Ishikawa (cell line): ENCODE results near the gene SETX.

Experiments used
- CEBPB ChIP-seq: IDR thresholded peaks from 2 replicates; pipeline ENCODE4 v1.6.1; 2012
- CREB1 ChIP-seq: IDR thresholded peaks from 2 replicates; pipeline ENCODE4 v1.6.1; 2012; ENCODE audit warnings: low read depth
- EGR1 ChIP-seq: IDR thresholded peaks from 2 replicates; pipeline ENCODE4 v1.6.1; 2012
- EP300 ChIP-seq: IDR thresholded peaks from 2 replicates; pipeline ENCODE4 v1.6.1; 2012; ENCODE audit warnings: borderline replicate concordance
- FOXM1 ChIP-seq: IDR thresholded peaks from 2 replicates; pipeline ENCODE4 v1.6.1; 2012; ENCODE audit warnings: low read depth, borderline replicate concordance
- NFIC ChIP-seq: IDR thresholded peaks from 2 replicates; pipeline ENCODE4 v1.6.1; 2012
- RAD21 ChIP-seq: IDR thresholded peaks from 2 replicates; pipeline ENCODE4 v1.6.1; 2012; ENCODE audit warnings: low read depth
- TAF1 ChIP-seq: IDR thresholded peaks from 2 replicates; pipeline ENCODE4 v1.6.1; 2012; ENCODE audit warnings: low read depth, mild to moderate bottlenecking
- TCF12 ChIP-seq: IDR thresholded peaks from 2 replicates; pipeline ENCODE4 v1.6.1; 2012; ENCODE audit warnings: low read depth
- TEAD4 ChIP-seq: IDR thresholded peaks from 2 replicates; pipeline ENCODE4 v1.6.1; 2012
- YY1 ChIP-seq: IDR thresholded peaks from 2 replicates; pipeline ENCODE4 v1.6.1; 2012; ENCODE audit warnings: low read depth
- ZBTB7A ChIP-seq: IDR thresholded peaks from 2 replicates; pipeline ENCODE4 v1.6.1; 2012; ENCODE audit warnings: low read depth
- TF ChIP-seq, protein P1 (sequence below): IDR thresholded peaks from 2 replicates; pipeline ENCODE4 v1.6.1; 2012; ENCODE audit warnings: low read depth, mild to moderate bottlenecking
- TF ChIP-seq, protein P2 (sequence below): IDR thresholded peaks from 2 replicates; pipeline ENCODE4 v1.6.1; 2012
- TF ChIP-seq, protein P3 (sequence below): IDR thresholded peaks from 2 replicates; pipeline ENCODE4 v1.6.1; 2012

Gene SETX

DNA sequence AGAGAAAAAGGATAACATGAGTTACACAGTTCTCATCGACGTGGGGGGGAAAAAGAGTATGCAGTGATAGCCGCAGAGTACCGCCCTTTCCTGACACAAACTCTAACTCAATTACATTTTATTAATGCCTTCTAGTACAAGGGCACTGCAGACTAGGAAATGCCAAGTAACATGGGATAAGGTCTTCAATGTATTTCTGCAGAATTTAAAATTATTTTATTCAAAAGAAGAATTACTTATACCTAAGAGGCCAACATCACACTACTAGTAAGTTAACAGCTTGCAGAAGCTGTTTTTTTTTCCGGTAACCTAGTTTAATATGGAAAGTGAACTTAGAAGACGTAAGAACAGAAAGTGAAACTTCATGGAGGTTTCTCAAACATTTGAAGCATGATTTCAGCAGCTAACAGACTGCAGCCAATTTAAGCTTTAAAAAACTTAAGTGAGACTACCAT lies 3.9 kb downstream of the SETX start:
- TF ChIP-seq TEAD4 = no peak
- TF ChIP-seq CREB1 = no peak
- TF ChIP-seq FOXM1 = no peak
- TF ChIP-seq, protein P1, sequence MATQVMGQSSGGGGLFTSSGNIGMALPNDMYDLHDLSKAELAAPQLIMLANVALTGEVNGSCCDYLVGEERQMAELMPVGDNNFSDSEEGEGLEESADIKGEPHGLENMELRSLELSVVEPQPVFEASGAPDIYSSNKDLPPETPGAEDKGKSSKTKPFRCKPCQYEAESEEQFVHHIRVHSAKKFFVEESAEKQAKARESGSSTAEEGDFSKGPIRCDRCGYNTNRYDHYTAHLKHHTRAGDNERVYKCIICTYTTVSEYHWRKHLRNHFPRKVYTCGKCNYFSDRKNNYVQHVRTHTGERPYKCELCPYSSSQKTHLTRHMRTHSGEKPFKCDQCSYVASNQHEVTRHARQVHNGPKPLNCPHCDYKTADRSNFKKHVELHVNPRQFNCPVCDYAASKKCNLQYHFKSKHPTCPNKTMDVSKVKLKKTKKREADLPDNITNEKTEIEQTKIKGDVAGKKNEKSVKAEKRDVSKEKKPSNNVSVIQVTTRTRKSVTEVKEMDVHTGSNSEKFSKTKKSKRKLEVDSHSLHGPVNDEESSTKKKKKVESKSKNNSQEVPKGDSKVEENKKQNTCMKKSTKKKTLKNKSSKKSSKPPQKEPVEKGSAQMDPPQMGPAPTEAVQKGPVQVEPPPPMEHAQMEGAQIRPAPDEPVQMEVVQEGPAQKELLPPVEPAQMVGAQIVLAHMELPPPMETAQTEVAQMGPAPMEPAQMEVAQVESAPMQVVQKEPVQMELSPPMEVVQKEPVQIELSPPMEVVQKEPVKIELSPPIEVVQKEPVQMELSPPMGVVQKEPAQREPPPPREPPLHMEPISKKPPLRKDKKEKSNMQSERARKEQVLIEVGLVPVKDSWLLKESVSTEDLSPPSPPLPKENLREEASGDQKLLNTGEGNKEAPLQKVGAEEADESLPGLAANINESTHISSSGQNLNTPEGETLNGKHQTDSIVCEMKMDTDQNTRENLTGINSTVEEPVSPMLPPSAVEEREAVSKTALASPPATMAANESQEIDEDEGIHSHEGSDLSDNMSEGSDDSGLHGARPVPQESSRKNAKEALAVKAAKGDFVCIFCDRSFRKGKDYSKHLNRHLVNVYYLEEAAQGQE = no peak
- TF ChIP-seq EP300 = no peak
- TF ChIP-seq, protein P2, sequence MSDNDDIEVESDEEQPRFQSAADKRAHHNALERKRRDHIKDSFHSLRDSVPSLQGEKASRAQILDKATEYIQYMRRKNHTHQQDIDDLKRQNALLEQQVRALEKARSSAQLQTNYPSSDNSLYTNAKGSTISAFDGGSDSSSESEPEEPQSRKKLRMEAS = no peak

DNA sequence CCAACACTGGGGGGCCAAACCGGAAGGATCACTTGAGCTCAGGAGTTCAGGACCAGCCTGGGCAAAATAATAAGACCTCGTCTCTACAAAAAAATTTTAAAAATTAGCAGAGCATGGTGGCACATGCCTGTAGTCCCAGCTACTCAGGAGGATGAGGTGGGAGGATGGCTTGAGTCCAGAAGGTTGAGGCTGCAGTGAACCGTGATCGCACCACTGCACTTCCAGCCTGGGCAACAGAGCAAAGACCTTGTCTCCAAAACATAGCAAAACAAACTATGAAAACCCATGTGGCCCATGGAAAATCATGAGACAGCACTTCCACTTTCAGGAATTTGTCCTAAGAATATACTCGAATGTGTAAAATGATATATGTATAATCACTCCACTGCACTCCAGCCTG lies 6.1 kb downstream of the SETX start:
- TF ChIP-seq ZBTB7A = no peak
- no peak for TF ChIP-seq TAF1
- TF ChIP-seq CEBPB = no peak
- TF ChIP-seq NFIC = no peak
- no peak for TF ChIP-seq YY1
- TF ChIP-seq FOXM1 = no peak
- TF ChIP-seq EP300 = no peak
- TF ChIP-seq, protein P2 = no peak
- TF ChIP-seq, protein P3, sequence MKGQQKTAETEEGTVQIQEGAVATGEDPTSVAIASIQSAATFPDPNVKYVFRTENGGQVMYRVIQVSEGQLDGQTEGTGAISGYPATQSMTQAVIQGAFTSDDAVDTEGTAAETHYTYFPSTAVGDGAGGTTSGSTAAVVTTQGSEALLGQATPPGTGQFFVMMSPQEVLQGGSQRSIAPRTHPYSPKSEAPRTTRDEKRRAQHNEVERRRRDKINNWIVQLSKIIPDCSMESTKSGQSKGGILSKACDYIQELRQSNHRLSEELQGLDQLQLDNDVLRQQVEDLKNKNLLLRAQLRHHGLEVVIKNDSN = no peak
- no peak for TF ChIP-seq TEAD4
- TF ChIP-seq, protein P1 = no peak
- no peak for TF ChIP-seq EGR1
- no peak for TF ChIP-seq RAD21
- no peak for TF ChIP-seq CREB1
- no peak for TF ChIP-seq TCF12

DNA sequence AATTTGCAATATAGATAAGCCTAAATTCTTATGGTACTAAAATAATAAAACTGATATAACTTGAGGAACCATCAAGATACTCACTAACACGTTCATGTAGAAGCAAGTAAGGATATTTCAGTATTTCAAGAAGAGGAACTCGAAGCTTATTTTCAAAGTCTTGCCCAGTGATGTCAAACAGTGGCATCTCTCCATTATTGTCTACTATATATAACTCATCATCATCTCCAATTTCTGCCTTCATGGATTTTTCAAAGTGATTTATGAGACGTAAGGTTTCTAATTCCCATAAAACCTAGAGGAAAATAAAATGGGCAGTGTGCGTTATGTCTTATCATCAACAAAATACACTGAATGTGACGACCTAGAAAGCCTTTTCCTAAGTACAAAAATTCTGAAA lies 8.6 kb downstream of the SETX start:
- TF ChIP-seq TCF12 (no peak), TAF1 (no peak), CREB1 (no peak), NFIC (no peak), ZBTB7A (no peak), TEAD4 (no peak)
- TF ChIP-seq, protein P1 = no peak
- TF ChIP-seq, protein P2 = no peak

DNA sequence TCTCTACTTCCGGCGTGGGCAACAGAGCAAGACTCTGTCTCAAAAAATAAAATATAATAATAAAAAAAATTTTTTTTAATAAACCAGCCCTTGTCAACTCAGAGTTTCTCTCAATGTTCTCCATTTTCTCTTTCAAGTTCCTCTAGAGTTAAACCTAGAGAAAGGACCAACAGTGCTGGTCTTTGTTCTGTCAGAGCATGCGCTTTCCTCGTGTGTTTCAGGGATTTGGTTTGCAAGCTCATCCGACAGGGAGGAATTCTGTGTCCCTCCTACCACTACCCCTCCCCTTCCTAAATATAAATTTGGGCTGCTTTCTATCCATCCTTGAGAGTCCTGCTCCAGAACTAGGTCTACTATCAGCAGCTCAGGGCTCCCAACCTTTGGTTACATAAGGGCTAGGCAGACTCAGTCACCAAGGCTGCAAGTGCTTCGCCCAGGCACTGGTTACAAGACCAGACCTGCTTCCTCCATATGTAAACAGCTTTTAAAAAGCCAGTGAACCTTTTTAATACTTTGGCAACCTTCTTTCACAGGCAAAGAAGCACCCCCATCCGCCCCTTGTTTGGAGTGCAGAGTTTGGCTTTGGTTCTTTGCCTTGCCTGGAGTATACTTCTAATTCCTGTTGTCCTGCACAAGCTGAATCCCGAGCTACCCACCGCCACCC lies 13.5 kb downstream of the SETX start:
- no peak for TF ChIP-seq FOXM1
- TF ChIP-seq TEAD4 = no peak
- no peak for TF ChIP-seq CREB1
- no peak for TF ChIP-seq CEBPB
- TF ChIP-seq TAF1 = no peak
- no peak for TF ChIP-seq TCF12
- TF ChIP-seq NFIC = no peak
- TF ChIP-seq ZBTB7A = no peak

DNA sequence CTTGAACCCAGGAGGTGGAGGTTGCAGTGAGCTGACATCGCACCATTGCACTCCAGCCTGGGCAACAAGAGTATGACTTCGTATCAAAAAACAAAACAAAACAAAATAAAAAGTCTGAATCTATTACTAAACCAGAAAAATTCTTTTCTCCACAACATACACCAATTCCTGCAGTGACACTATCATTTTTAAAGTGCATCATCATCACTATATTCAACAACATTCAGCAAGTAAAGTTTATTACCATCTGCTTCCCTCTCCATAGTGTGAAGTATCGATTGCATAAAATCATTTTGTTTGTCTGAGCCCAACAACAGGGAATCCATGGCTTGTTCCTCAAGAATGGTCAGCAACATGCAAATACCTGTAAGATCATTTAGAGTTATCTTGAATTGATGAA lies 20.4 kb downstream of the SETX start:
- TF ChIP-seq YY1 = no peak
- no peak for TF ChIP-seq EGR1
- no peak for TF ChIP-seq TEAD4

DNA sequence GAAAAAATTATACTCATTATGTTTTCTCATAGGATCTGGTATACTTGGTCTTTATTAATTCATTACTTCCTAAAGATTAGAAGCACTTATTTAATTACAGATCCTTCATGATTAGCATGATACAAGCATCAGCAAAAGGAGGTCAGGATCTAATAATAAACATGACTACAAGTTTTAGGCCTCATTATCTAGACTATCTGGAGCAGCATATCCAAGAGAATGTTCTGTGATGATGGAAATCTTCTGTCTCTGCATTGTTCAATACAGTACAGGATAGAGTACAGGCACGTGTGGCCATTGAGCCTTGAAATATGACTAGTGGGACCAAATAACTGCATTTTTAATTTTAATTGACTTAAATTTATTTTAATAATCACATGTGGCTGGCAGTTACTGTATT lies 21.2 kb downstream of the SETX start:
- no peak for TF ChIP-seq NFIC
- TF ChIP-seq ZBTB7A = no peak
- TF ChIP-seq YY1 = no peak
- TF ChIP-seq CREB1 = no peak
- no peak for TF ChIP-seq CEBPB
- TF ChIP-seq, protein P1 = no peak
- TF ChIP-seq EP300 = no peak
- no peak for TF ChIP-seq EGR1
